ENCODE results near the gene ESYT2.
"Not testable (repeated sequence)": the region's sequence is repeated elsewhere in the genome, so short reads cannot be mapped to it uniquely, and the experiment has no call there.

The ESYT2 gene

GRCh38 chr7:158702196-158702595, 127.1 kb downstream of the ESYT2 start:
- no peak for DNase-seq (ENCODE audit: extremely low read depth in 1 of 2, low read depth in 1 of 2)

GRCh38 chr7:158700008-158700407, 129.3 kb downstream of the ESYT2 start:
- no peak for DNase-seq (ENCODE audit: extremely low read depth in 1 of 2, low read depth in 1 of 2)

GRCh38 chr7:158699341-158699740, 130.0 kb downstream of the ESYT2 start:
- no peak for DNase-seq (ENCODE audit: extremely low read depth in 1 of 2, low read depth in 1 of 2)

- DNase-seq (ENCODE audit: extremely low read depth in 1 of 2, low read depth in 1 of 2) = no peak
These were observed 130.6 kb downstream of the ESYT2 start for GRCh38 chr7:158698657-158699195.

GRCh38 chr7:158697597-158697996, 131.7 kb downstream of the ESYT2 start:
- not testable (repeated sequence) for DNase-seq (ENCODE audit: extremely low read depth in 1 of 2, low read depth in 1 of 2)

GRCh38 chr7:158695726-158696452, 133.4 kb downstream of the ESYT2 start:
- DNase-seq (ENCODE audit: extremely low read depth in 1 of 2, low read depth in 1 of 2) = peak in 1 of 2 donors; percentile 20

- DNase-seq (ENCODE audit: extremely low read depth in 1 of 2, low read depth in 1 of 2) = no peak
These were observed 134.3 kb downstream of the ESYT2 start for GRCh38 chr7:158695056-158695455.

GRCh38 chr7:158694650-158695049, 134.7 kb downstream of the ESYT2 start:
- DNase-seq (ENCODE audit: extremely low read depth in 1 of 2, low read depth in 1 of 2) = no peak

GRCh38 chr7:158689488-158689887, 139.8 kb downstream of the ESYT2 start:
- no peak for DNase-seq (ENCODE audit: extremely low read depth in 1 of 2, low read depth in 1 of 2)

GRCh38 chr7:158687406-158687805, 141.9 kb downstream of the ESYT2 start:
- no peak for DNase-seq (ENCODE audit: extremely low read depth in 1 of 2, low read depth in 1 of 2)

GRCh38 chr7:158685693-158686092, 143.6 kb downstream of the ESYT2 start:
- DNase-seq (ENCODE audit: extremely low read depth in 1 of 2, low read depth in 1 of 2) = no peak

GRCh38 chr7:158684329-158684728, 145.0 kb downstream of the ESYT2 start:
- no peak for DNase-seq (ENCODE audit: extremely low read depth in 1 of 2, low read depth in 1 of 2)

GRCh38 chr7:158683541-158683940, 145.8 kb downstream of the ESYT2 start:
- no peak for DNase-seq (ENCODE audit: extremely low read depth in 1 of 2, low read depth in 1 of 2)

- DNase-seq (ENCODE audit: extremely low read depth in 1 of 2, low read depth in 1 of 2) = no peak
These were observed 146.9 kb downstream of the ESYT2 start for GRCh38 chr7:158682456-158682855.
